CD14-positive monocyte (primary cell): ENCODE measurements around the gene CNTD1. TPM values are rescaled to one million over a fixed set of nuclear protein-coding genes. Genes with fewer than 3 reads are reported as not detected.

Experiments used
- DNase-seq, 3 donors: peaks; one replicate each; pipeline ENCODE4 v3.0.0-alpha.2; 2011 to 2022
- H2AFZ ChIP-seq: 2 replicates; pipeline ENCODE4 v1.6.0; 2012; ENCODE audit warnings: mild to moderate bottlenecking, low read depth, low read length, inconsistent platforms; ENCODE audit not compliant: insufficient read depth, poor library complexity, severe bottlenecking
- H3K27ac ChIP-seq, 2 donors: 1 replicate in 1 of 2; 2 replicates in 1 of 2; pipeline ENCODE4 v1.5.1; 2012 to 2013; ENCODE audit warnings: low read length in 2 of 2, control low read depth in 1 of 2, inconsistent platforms in 1 of 2, low read depth in 1 of 2, mild to moderate bottlenecking in 1 of 2
- H3K27me3 ChIP-seq, 2 donors: one replicate each; pipeline versions ENCODE4 v1.6.0 to v1.6.1; 2011 to 2013; ENCODE audit warnings: low read length in 2 of 2; ENCODE audit not compliant: control insufficient read depth in 2 of 2, insufficient read depth in 2 of 2
- H3K36me3 ChIP-seq, 2 donors: replicated peaks in 1 of 2; 1 replicate in 1 of 2; 2 replicates in 1 of 2; pipeline versions ENCODE4 v1.5.1 to v1.6.1; 2012 to 2013; ENCODE audit warnings: low read length in 2 of 2, control low read depth in 1 of 2, inconsistent platforms in 1 of 2, mild to moderate bottlenecking in 1 of 2; ENCODE audit not compliant: insufficient read depth in 2 of 2, control insufficient read depth in 1 of 2
- H3K4me1 ChIP-seq, 2 donors: 1 replicate in 1 of 2; 2 replicates in 1 of 2; pipeline versions ENCODE4 v1.5.1 to v1.6.1; 2012 to 2013; ENCODE audit warnings: low read length in 2 of 2, control low read depth in 1 of 2, inconsistent platforms in 1 of 2, mild to moderate bottlenecking in 1 of 2, moderate library complexity in 1 of 2; ENCODE audit not compliant: insufficient read depth in 2 of 2, control insufficient read depth in 1 of 2
- H3K4me2 ChIP-seq: replicated peaks from 2 replicates; pipeline ENCODE3; 2012; ENCODE audit warnings: low read length, moderate library complexity, mild to moderate bottlenecking; ENCODE audit not compliant: poor library complexity, severe bottlenecking; ENCODE audit errors: extremely low read depth
- H3K4me3 ChIP-seq, 3 experiments: fragments of 200-600 bp in 1 of 3; sonication (generic) in 1 of 3; replicated peaks in 1 of 3; 1 replicate in 2 of 3; 2 replicates in 1 of 3; pipeline ENCODE4 v1.5.1; 2011 to 2013; ENCODE audit warnings: low read length in 3 of 3, mild to moderate bottlenecking in 3 of 3, control low read depth in 2 of 3, low read depth in 2 of 3, inconsistent platforms in 1 of 3, moderate library complexity in 1 of 3
- H3K79me2 ChIP-seq: 2 replicates; pipeline ENCODE4 v1.6.0; 2012; ENCODE audit warnings: mild to moderate bottlenecking, control low read depth, inconsistent platforms, low read length, moderate library complexity; ENCODE audit not compliant: insufficient read depth
- H3K9ac ChIP-seq: 2 replicates; pipeline ENCODE4 v1.6.0; 2017; ENCODE audit warnings: low read length, mild to moderate bottlenecking; ENCODE audit not compliant: insufficient read depth, poor library complexity, severe bottlenecking
- H3K9me3 ChIP-seq, 2 donors: replicated peaks in 1 of 2; 1 replicate in 1 of 2; 2 replicates in 1 of 2; pipeline versions ENCODE4 v1.5.1 to v1.6.1; 2012 to 2013; ENCODE audit warnings: low read length in 2 of 2, control low read depth in 1 of 2; ENCODE audit not compliant: control insufficient read depth in 1 of 2, insufficient read depth in 1 of 2
- H4K20me1 ChIP-seq: 2 replicates; pipeline ENCODE4 v1.6.0; 2012; ENCODE audit warnings: mild to moderate bottlenecking, low read length, control low read depth, moderate library complexity; ENCODE audit not compliant: insufficient read depth
- H3K27ac Mint-ChIP-seq, 7 donors: one replicate each; pipeline ENCODE4 v1.8.0; 2020; ENCODE audit warnings: mild to moderate bottlenecking in 7 of 7, mixed read lengths in 7 of 7, moderate library complexity in 6 of 7, inconsistent platforms in 2 of 7
- H3K27me3 Mint-ChIP-seq, 3 donors: one replicate each; pipeline ENCODE4 v1.8.0; 2021 to 2022; ENCODE audit warnings: low read depth in 3 of 3, mild to moderate bottlenecking in 3 of 3, mixed read lengths in 3 of 3, moderate library complexity in 3 of 3, inconsistent platforms in 1 of 3
- H3K36me3 Mint-ChIP-seq, 2 donors: one replicate each; pipeline ENCODE4 v1.8.0; 2020; ENCODE audit warnings: mixed read lengths in 2 of 2, inconsistent platforms in 1 of 2, mild to moderate bottlenecking in 1 of 2
- H3K4me1 Mint-ChIP-seq: one replicate; pipeline ENCODE4 v1.8.0; 2020; ENCODE audit warnings: mild to moderate bottlenecking, mixed read lengths
- H3K4me3 Mint-ChIP-seq, 2 donors: one replicate each; pipeline ENCODE4 v1.8.0; 2020; ENCODE audit warnings: mild to moderate bottlenecking in 2 of 2, mixed read lengths in 2 of 2, moderate library complexity in 1 of 2
- H3K9me3 Mint-ChIP-seq, 7 donors: one replicate each; pipeline ENCODE4 v1.8.0; 2020 to 2022; ENCODE audit warnings: mixed read lengths in 7 of 7, mild to moderate bottlenecking in 6 of 7, moderate library complexity in 6 of 7, inconsistent platforms in 2 of 7
- CTCF ChIP-seq: fragments of 200-600 bp; IDR thresholded peaks from one replicate; pipeline ENCODE4 v1.8.0; 2022; ENCODE audit warnings: antibody characterized with exemption, mild to moderate bottlenecking
- WGBS: methylation state at CpG from one replicate; pipeline ENCODE4 v1.1.5; 2013; ENCODE audit warnings: missing lambda C conversion rate; ENCODE audit not compliant: insufficient coverage; 5-methylcytosine and 5-hydroxymethylcytosine counted together
- intact Hi-C, 2 donors: fragments of 100-400 bp; cut with micrococcal nuclease; formaldehyde crosslinking; loops; one replicate each; pipeline versions ENCODE4 v1.15.0 to v1.15.1; 2023
- polyA plus RNA-seq, 3 donors: library from polyadenylated mRNA; depleted of rRNA in 1 of 3; unstranded in 2 of 3; stranded (reverse) in 1 of 3; fragments of 300-500 nt in 2 of 3; fragments of >200 nt in 1 of 3; fragmentation: Illumina TruSeq in 2 of 3; gene quantifications; 1 replicate in 2 of 3; 2 replicates in 1 of 3; pipeline ENCODE4 v1.2.3, GENCODE V29; 2012 to 2021

CNTD1 gene
- polyA plus RNA-seq, 3 donors: not detected

DNA sequence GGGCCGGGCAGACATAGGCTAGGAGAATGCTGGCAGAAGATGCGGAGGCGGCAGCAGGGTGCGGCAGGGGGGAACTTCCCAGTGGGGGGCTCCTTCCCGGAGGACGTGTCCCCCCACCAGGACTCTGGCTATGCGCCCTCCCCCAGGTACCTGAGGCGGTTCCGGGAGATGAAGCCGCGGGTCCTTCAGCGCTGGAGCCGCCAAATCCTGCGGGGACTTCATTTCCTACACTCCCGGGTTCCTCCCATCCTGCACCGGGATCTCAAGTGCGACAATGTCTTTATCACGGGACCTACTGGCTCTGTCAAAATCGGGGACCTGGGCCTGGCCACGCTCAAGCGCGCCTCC lies 14.9 kb upstream of the CNTD1 start:
- Histone ChIP-seq H2AFZ (no peak overlapping the region), H3K79me2 (no peaks in the 10 kb centered on the region), H3K27me3 (peaks cover 60 to 84% of the 10 kb centered on the region in 2 donors), H4K20me1 (no peaks in the 10 kb centered on the region), H3K4me3 (no peak overlapping the region), H3K27ac (no peak overlapping the region), H3K9me3 (peaks cover 0 to 39% of the 10 kb centered on the region in 2 donors), H3K4me2 (no peak overlapping the region), H3K4me1 (peaks cover 7 to 20% of the 10 kb centered on the region in 2 donors), H3K36me3 (peaks cover 10% of the 10 kb centered on the region in 2 donors), H3K9ac (no peak overlapping the region)
- intact Hi-C loops: no loop called here
- no peak for DNase-seq
- Mint-ChIP-seq H3K36me3 (peaks cover 17 to 20% of the 10 kb centered on the region in 2 donors), H3K4me1 (peaks cover 28% of the 10 kb centered on the region), H3K4me3 (peak overlapping the region in 1 of 2 donors; percentile 86), H3K27ac (no peak overlapping the region), H3K27me3 (peaks cover 82 to 94% (median 83%) of the 10 kb centered on the region in 3 donors), H3K9me3 (peaks cover 4 to 26% (median 11%) of the 10 kb centered on the region in 7 donors)
- 11% methylated on average over 22 of the region's 22 CpGs for WGBS
- no peak for TF ChIP-seq CTCF

- Histone ChIP-seq H3K4me3 (no peak overlapping the region), H3K79me2 (no peaks in the 10 kb centered on the region), H3K4me2 (no peak overlapping the region), H3K36me3 (peaks cover 3 to 4% of the 10 kb centered on the region in 2 donors), H3K27ac (no peak overlapping the region), H3K4me1 (peaks cover 7 to 20% of the 10 kb centered on the region in 2 donors), H2AFZ (no peak overlapping the region), H3K9ac (no peak overlapping the region), H4K20me1 (no peaks in the 10 kb centered on the region), H3K27me3 (peaks cover 60 to 84% of the 10 kb centered on the region in 2 donors), H3K9me3 (peaks cover 0 to 39% of the 10 kb centered on the region in 2 donors)
- no peak for TF ChIP-seq CTCF
- DNase-seq: peak; percentile 20 to 40 (median 32)
- Mint-ChIP-seq H3K27me3 (peaks cover 83 to 94% (median 87%) of the 10 kb centered on the region in 3 donors), H3K27ac (peak overlapping the region in 2 of 7 donors; percentile 53 to 63), H3K4me1 (peaks cover 28% of the 10 kb centered on the region), H3K36me3 (peaks cover 11 to 14% of the 10 kb centered on the region in 2 donors), H3K4me3 (peak overlapping the region in 1 of 2 donors; percentile 86), H3K9me3 (peaks cover 4 to 26% (median 11%) of the 10 kb centered on the region in 7 donors)
- WGBS: 7% methylated on average over 16 of the region's 25 CpGs
- intact Hi-C loops: no loop called here
Observed at GRCh38 chr17:42784409-42784808, 14.3 kb upstream of the CNTD1 start.
